Neural cell (in vitro differentiated cells): ENCODE data around the gene CMC1. TPM values are rescaled to one million over a fixed set of nuclear protein-coding genes. Genes with fewer than 3 reads are reported as not detected.

ENCODE experiments used
- H2AFZ ChIP-seq: fragments of 200-600, 300-800 bp; sonication (generic), shearing (Covaris generic); 2 replicates; pipeline ENCODE4 v1.6.0; 2014; ENCODE audit warnings: low read depth, mild to moderate bottlenecking, antibody characterized with exemption, low read length, moderate library complexity
- H3F3A ChIP-seq: fragments of 200-600 bp; shearing (Covaris generic); 2 replicates; pipeline ENCODE4 v1.6.1; 2016; ENCODE audit warnings: mild to moderate bottlenecking, moderate library complexity, mixed read lengths, antibody characterized with exemption, low read length; ENCODE audit not compliant: insufficient read depth, poor library complexity, severe bottlenecking
- H3K27ac ChIP-seq: fragments of 200-600, 300-800 bp; sonication (generic), shearing (Covaris generic); 2 replicates; pipeline ENCODE4 v1.5.1; 2014; ENCODE audit warnings: mild to moderate bottlenecking, low read length, moderate library complexity
- H3K27me3 ChIP-seq: fragments of 300-800, 200-600 bp; sonication (generic), shearing (Covaris generic); 2 replicates; pipeline ENCODE4 v1.6.0; 2014; ENCODE audit warnings: mild to moderate bottlenecking, low read depth, low read length, moderate library complexity; ENCODE audit not compliant: insufficient read depth
- H3K36me3 ChIP-seq: fragments of 300-800, 200-600 bp; sonication (generic), shearing (Covaris generic); 2 replicates; pipeline ENCODE4 v1.5.1; 2014; ENCODE audit warnings: mild to moderate bottlenecking, antibody characterized with exemption, low read length, moderate library complexity; ENCODE audit not compliant: insufficient read depth
- H3K4me2 ChIP-seq: fragments of 300-800, 200-600 bp; sonication (generic), shearing (Covaris generic); 2 replicates; pipeline ENCODE4 v1.6.0; 2014; ENCODE audit warnings: mild to moderate bottlenecking, low read length
- H3K4me3 ChIP-seq: fragments of 300-800, 200-600 bp; sonication (generic), shearing (Covaris generic); 2 replicates; pipeline ENCODE4 v1.5.1; 2014; ENCODE audit warnings: mild to moderate bottlenecking, low read length, moderate library complexity
- H3K79me2 ChIP-seq: fragments of 200-600 bp; shearing (Covaris generic); replicated peaks from 2 replicates; pipeline ENCODE4 v1.6.0; 2014; ENCODE audit warnings: mild to moderate bottlenecking, low read length, moderate library complexity; ENCODE audit not compliant: insufficient read depth
- H3K9ac ChIP-seq: fragments of 300-800, 200-600 bp; sonication (generic), shearing (Covaris generic); 2 replicates; pipeline ENCODE4 v1.6.1; 2016; ENCODE audit warnings: mild to moderate bottlenecking, low read length, mixed read lengths
- H3K9me2 ChIP-seq: fragments of 200-600 bp; shearing (Covaris generic); 2 replicates; pipeline ENCODE4 v1.6.1; 2016; ENCODE audit warnings: mild to moderate bottlenecking, low read length, mixed read lengths; ENCODE audit not compliant: insufficient read depth
- H3K9me3 ChIP-seq: fragments of 200-600, 300-800 bp; sonication (generic), shearing (Covaris generic); 2 replicates; pipeline ENCODE4 v1.6.1; 2016; ENCODE audit warnings: mild to moderate bottlenecking, mixed run types, low read length, moderate library complexity, mixed read lengths
- H4K20me1 ChIP-seq: fragments of 200-600 bp; shearing (Covaris generic); 2 replicates; pipeline ENCODE4 v1.6.1; 2016; ENCODE audit warnings: mild to moderate bottlenecking, mixed run types; ENCODE audit not compliant: insufficient read depth
- EP300 ChIP-seq: fragments of 450-650 bp; conservative IDR thresholded peaks from 2 replicates; pipeline ENCODE4 v1.6.1; 2014; ENCODE audit warnings: antibody characterized with exemption, mild to moderate bottlenecking, moderate library complexity; ENCODE audit not compliant: poor library complexity, severe bottlenecking
- EZH2 ChIP-seq: fragments of 200-600, 300-800 bp; shearing (Covaris generic), sonication (generic); IDR thresholded peaks from 2 replicates; pipeline ENCODE4 v1.6.1; 2014; ENCODE audit warnings: antibody characterized with exemption, low read length, borderline replicate concordance, mild to moderate bottlenecking; ENCODE audit not compliant: insufficient read depth, poor library complexity, severe bottlenecking
- MXI1 ChIP-seq: fragments of 450-650 bp; conservative IDR thresholded peaks from 2 replicates; pipeline ENCODE4 v1.6.1; 2014; ENCODE audit warnings: antibody characterized with exemption, mild to moderate bottlenecking; ENCODE audit not compliant: poor library complexity, severe bottlenecking
- POLR2AphosphoS5 ChIP-seq: IDR thresholded peaks from 2 replicates; pipeline ENCODE4 v1.6.1; 2012
- RAD21 ChIP-seq: fragments of 450-650 bp; conservative IDR thresholded peaks from 2 replicates; pipeline ENCODE4 v1.6.1; 2014; ENCODE audit warnings: antibody characterized with exemption, mild to moderate bottlenecking, moderate library complexity
- SMC3 ChIP-seq: fragments of 450-650 bp; conservative IDR thresholded peaks from 2 replicates; pipeline ENCODE4 v1.6.1; 2014; ENCODE audit warnings: antibody characterized with exemption, mild to moderate bottlenecking, moderate library complexity; ENCODE audit not compliant: poor library complexity
- TAF1 ChIP-seq: IDR thresholded peaks from 2 replicates; pipeline ENCODE4 v1.6.1; 2012; ENCODE audit warnings: low read depth
- polyA plus RNA-seq: library from polyadenylated mRNA; depleted of rRNA; stranded (reverse); fragments of >200 nt; gene quantifications from 2 replicates; pipeline ENCODE4 v1.2.3, GENCODE V29; 2014
- TF ChIP-seq, protein P1 (sequence below): IDR thresholded peaks from 2 replicates; pipeline ENCODE4 v1.6.1; 2012; ENCODE audit warnings: borderline replicate concordance
- TF ChIP-seq, protein P2 (sequence below): fragments of 450-650 bp; IDR thresholded peaks from 2 replicates; pipeline ENCODE4 v1.5.1; 2014; ENCODE audit warnings: antibody characterized with exemption, mild to moderate bottlenecking, moderate library complexity; ENCODE audit not compliant: poor library complexity, severe bottlenecking

CMC1 gene
- polyA plus RNA-seq, 1 donor from 2014 or later = 8.7 TPM

DNA sequence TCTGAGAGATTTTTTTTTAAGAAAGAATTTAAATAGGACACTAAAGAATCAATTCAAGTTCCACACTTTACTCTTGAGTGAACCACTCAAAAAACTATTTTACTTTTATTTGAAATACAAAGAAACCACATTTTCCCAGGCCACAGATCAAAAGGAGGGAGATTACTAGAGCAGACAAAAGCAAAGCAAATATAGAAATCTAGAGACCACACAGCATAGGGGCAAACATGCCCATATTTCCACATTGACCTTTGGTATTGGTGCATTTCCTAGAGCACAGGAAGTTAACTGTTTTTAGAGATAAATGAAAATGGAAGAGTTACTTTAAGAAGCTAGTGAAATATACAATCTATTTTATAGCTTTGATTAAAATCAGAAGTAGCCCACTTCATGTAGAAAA lies 79.6 kb downstream of the CMC1 start:
- no peaks in the 10 kb centered on the region for H3K27me3 ChIP-seq
- TF ChIP-seq EP300 = no peak
- no peak for TF ChIP-seq RAD21
- no peak for TF ChIP-seq POLR2AphosphoS5
- TF ChIP-seq, protein P1, sequence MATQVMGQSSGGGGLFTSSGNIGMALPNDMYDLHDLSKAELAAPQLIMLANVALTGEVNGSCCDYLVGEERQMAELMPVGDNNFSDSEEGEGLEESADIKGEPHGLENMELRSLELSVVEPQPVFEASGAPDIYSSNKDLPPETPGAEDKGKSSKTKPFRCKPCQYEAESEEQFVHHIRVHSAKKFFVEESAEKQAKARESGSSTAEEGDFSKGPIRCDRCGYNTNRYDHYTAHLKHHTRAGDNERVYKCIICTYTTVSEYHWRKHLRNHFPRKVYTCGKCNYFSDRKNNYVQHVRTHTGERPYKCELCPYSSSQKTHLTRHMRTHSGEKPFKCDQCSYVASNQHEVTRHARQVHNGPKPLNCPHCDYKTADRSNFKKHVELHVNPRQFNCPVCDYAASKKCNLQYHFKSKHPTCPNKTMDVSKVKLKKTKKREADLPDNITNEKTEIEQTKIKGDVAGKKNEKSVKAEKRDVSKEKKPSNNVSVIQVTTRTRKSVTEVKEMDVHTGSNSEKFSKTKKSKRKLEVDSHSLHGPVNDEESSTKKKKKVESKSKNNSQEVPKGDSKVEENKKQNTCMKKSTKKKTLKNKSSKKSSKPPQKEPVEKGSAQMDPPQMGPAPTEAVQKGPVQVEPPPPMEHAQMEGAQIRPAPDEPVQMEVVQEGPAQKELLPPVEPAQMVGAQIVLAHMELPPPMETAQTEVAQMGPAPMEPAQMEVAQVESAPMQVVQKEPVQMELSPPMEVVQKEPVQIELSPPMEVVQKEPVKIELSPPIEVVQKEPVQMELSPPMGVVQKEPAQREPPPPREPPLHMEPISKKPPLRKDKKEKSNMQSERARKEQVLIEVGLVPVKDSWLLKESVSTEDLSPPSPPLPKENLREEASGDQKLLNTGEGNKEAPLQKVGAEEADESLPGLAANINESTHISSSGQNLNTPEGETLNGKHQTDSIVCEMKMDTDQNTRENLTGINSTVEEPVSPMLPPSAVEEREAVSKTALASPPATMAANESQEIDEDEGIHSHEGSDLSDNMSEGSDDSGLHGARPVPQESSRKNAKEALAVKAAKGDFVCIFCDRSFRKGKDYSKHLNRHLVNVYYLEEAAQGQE = no peak
- TF ChIP-seq, protein P2, sequence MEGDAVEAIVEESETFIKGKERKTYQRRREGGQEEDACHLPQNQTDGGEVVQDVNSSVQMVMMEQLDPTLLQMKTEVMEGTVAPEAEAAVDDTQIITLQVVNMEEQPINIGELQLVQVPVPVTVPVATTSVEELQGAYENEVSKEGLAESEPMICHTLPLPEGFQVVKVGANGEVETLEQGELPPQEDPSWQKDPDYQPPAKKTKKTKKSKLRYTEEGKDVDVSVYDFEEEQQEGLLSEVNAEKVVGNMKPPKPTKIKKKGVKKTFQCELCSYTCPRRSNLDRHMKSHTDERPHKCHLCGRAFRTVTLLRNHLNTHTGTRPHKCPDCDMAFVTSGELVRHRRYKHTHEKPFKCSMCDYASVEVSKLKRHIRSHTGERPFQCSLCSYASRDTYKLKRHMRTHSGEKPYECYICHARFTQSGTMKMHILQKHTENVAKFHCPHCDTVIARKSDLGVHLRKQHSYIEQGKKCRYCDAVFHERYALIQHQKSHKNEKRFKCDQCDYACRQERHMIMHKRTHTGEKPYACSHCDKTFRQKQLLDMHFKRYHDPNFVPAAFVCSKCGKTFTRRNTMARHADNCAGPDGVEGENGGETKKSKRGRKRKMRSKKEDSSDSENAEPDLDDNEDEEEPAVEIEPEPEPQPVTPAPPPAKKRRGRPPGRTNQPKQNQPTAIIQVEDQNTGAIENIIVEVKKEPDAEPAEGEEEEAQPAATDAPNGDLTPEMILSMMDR = no peak
- no peak for TF ChIP-seq EZH2
- no peak for TF ChIP-seq MXI1
- TF ChIP-seq TAF1 = no peak
- no peak for TF ChIP-seq SMC3
- H3K9me2 ChIP-seq = no peaks in the 10 kb centered on the region
- H3K4me3 ChIP-seq = no peak overlapping the region
- H3K9ac ChIP-seq = no peak overlapping the region
- H3K27ac ChIP-seq = no peak overlapping the region
- no peak overlapping the region for H3K4me2 ChIP-seq
- no peaks in the 10 kb centered on the region for H3K79me2 ChIP-seq
- H3F3A ChIP-seq = no peaks in the 10 kb centered on the region
- no peaks in the 10 kb centered on the region for H4K20me1 ChIP-seq
- H2AFZ ChIP-seq = no peak overlapping the region
- no peaks in the 10 kb centered on the region for H3K36me3 ChIP-seq
- H3K9me3 ChIP-seq = no peaks in the 10 kb centered on the region

DNA sequence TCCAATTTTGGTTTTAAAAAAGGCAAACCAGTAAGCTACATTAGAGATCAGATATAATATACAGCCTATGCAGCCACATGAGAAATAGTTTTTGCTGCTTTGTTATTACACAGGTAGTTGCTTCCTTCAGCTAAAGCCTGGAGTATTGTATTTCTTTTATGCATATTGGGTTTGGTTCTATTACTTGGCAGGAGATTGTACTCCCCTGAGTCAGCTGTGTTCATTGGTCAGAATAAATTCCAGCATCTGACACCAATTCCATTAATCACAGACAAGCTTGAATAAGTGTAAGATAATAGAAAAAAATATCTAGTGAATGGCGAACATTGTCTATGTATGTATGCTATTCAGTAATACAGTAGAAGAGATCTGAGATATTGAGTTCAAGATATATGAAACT lies 81.0 kb downstream of the CMC1 start:
- H2AFZ ChIP-seq = no peak overlapping the region
- H3K27ac ChIP-seq = no peak overlapping the region
- no peak overlapping the region for H3K9ac ChIP-seq
- TF ChIP-seq, protein P1 = no peak
- TF ChIP-seq SMC3 = no peak
- TF ChIP-seq RAD21 = no peak
- no peak for TF ChIP-seq TAF1
- TF ChIP-seq EZH2 = no peak
- no peak for TF ChIP-seq MXI1
- TF ChIP-seq, protein P2 = no peak
- no peak for TF ChIP-seq EP300
- TF ChIP-seq POLR2AphosphoS5 = no peak
- H4K20me1 ChIP-seq = no peaks in the 10 kb centered on the region
- no peaks in the 10 kb centered on the region for H3K79me2 ChIP-seq
- H3K27me3 ChIP-seq = no peaks in the 10 kb centered on the region
- no peaks in the 10 kb centered on the region for H3K36me3 ChIP-seq
- no peaks in the 10 kb centered on the region for H3F3A ChIP-seq
- no peaks in the 10 kb centered on the region for H3K9me3 ChIP-seq
- no peaks in the 10 kb centered on the region for H3K9me2 ChIP-seq
- no peak overlapping the region for H3K4me3 ChIP-seq
- no peak overlapping the region for H3K4me2 ChIP-seq
